ENCODE data around the gene NSMF. TPM values are rescaled to one million over a fixed set of nuclear protein-coding genes. Genes with fewer than 3 reads are reported as not detected.
A peak's percentile ranks its signal among the peaks of the same experiment; 100 is the strongest.

NSMF gene
- total and polyA plus RNA-seq, 2 of the 8 experiments (the other 6 are each of a cell fraction or from before 2014, with no cell fraction given) = 56.7 to 65.1 TPM

DNA sequence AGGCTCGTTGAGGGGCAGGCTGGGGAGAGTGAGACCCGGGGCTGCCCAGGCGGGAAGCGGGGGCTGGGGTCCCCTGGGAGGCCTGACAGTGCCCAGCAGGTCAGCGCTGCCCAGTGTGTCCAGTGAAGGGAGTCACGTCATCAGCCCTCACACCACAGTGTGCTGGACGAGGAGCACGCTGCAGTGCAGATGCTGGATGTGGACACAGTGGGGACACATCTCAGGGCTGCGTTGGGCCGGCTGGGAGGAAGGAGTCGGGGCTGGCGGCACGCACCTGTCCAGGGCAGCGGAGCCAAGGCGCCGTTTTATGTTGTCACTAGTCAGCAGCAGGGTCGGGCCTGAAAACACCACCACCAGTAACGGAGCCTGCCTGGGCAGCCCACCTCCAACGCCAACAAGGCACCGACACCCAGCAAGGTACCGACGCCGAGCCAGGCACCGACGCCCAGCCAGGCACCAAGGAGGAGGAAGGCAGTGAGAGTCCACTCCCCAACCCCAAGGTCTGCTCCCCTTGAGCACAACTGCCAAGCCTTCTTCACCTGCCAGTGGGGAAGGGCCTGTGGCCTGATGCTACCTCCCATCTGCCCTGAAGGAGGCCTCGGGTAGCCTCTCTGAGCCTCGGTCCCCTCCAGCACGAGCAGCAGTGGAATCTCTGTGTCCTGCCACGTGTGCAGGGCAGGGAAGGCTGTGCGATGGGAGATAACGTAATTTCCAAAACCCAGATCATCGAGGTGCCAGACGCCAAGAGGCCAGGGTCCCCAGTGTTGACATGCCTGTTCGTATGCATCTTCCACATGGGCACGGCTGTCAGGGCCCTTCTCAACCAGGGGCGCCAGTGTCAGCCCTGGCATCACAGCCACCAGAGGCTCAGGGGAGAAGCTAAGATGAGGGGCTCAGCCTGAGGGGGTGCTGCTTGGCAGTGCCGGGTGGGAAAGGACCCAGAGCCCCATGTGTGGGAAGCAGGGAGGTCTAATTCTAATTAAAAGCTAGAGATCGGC lies 21.9 kb upstream of the NSMF start:
- no peaks in the 10 kb centered on the region for H3K79me1 ChIP-seq (ENCODE audit: low read depth, low read length)
- H2BK20ac ChIP-seq (ENCODE audit: low read length) = no peak overlapping the region
- no peak overlapping the region for H4K91ac ChIP-seq (replicated peaks; ENCODE audit: insufficient read length, low read length)
- no peak overlapping the region for H2BK15ac ChIP-seq (ENCODE audit: low read length)
- H3K14ac ChIP-seq (ENCODE audit: insufficient read length) = no peak overlapping the region
- H3K27me3 ChIP-seq (replicated peaks in 1 of 4; ENCODE audit: control insufficient read depth in 3 of 4, extremely low read depth in 1 of 4, insufficient read depth in 3 of 4, low read length in 3 of 4) = no peaks in the 10 kb centered on the region; a peak in 1 of 7 replicates
- DNase-seq (ENCODE audit: low read depth in 1 of 2, low spot score in 2 of 2) = no peak
- no peaks in the 10 kb centered on the region for H4K20me1 ChIP-seq (replicated peaks in 1 of 2; ENCODE audit: control insufficient read depth in 1 of 2, insufficient read depth in 2 of 2, low read length in 2 of 2)
- H3K23ac ChIP-seq (ENCODE audit: insufficient read length) = no peak overlapping the region
- H2AK5ac ChIP-seq (ENCODE audit: low read depth, low read length) = no peak overlapping the region; the same call in 1 of the 2 replicates
- H3K9me3 ChIP-seq (ENCODE audit: insufficient read depth in 2 of 2, low read depth in 1 of 2, low read length in 1 of 2) = peaks cover 0 to 4% of the 10 kb centered on the region in 2 experiments; a peak in 1 of 4 replicates
- H3K9ac ChIP-seq (replicated peaks in 1 of 4; ENCODE audit: extremely low read depth in 1 of 4, low read depth in 3 of 4, low read length in 3 of 4) = no peak overlapping the region
- H4K8ac ChIP-seq (ENCODE audit: extremely low read depth, insufficient read depth, low read length) = no peak overlapping the region; the same call in none of the 2 replicates
- H3K18ac ChIP-seq (ENCODE audit: extremely low read depth, low read length) = no peak overlapping the region; the same call in 1 of the 2 replicates
- ChIA-PET POLR2A (ENCODE audit: partially characterized antibody) (no interaction called here), CTCF (ENCODE audit: partially characterized antibody) (interaction anchor here (1.0 to 1.3 kb wide), 2 partner anchors 30 to 58 kb away, joined by 3 to 4 read pairs; partner anchors contain the start of genes EXD3 and NOXA1)
- no peaks in the 10 kb centered on the region for H3K23me2 ChIP-seq (ENCODE audit: low read depth, low read length)
- WGBS, 2 experiments (ENCODE audit: extremely low coverage in 1 of 2, insufficient coverage in 1 of 2, insufficient read length in 1 of 2, insufficient replicate concordance in 2 of 2, low coverage in 1 of 2, low lambda C conversion rate in 2 of 2, missing lambda C conversion rate in 1 of 2) = 91% methylated on average over 34 of the region's 38 CpGs; no CpG with 5 or more reads in 1 of the 2 experiments
- H2BK120ac ChIP-seq (replicated peaks; ENCODE audit: low read depth, low read length) = no peak overlapping the region
- H3K27ac ChIP-seq (ENCODE audit: low read depth, low read length) = no peak overlapping the region
- H3K36me3 ChIP-seq (ENCODE audit: control insufficient read depth in 2 of 4, insufficient read depth in 4 of 4, low read length in 3 of 4) = no peaks in the 10 kb centered on the region
- H2AFZ ChIP-seq (ENCODE audit: low read length) = no peak overlapping the region
- H3K4me1 ChIP-seq (replicated peaks in 1 of 4; ENCODE audit: control insufficient read depth in 3 of 4, insufficient read depth in 4 of 4, low read length in 3 of 4) = no peaks in the 10 kb centered on the region; a peak in 2 of 7 replicates
- no peak overlapping the region for H3K4ac ChIP-seq (replicated peaks; ENCODE audit: insufficient read length, low read depth, low read length)
- H3K56ac ChIP-seq (replicated peaks; ENCODE audit: insufficient read length, low read depth, low read length) = no peak overlapping the region
- H2BK5ac ChIP-seq (ENCODE audit: low read depth, low read length) = peak overlapping the region; percentile 52; the same call in 1 of the 2 replicates
- no peak for FAIRE-seq
- H3K79me2 ChIP-seq (ENCODE audit: control insufficient read depth in 1 of 2, insufficient read depth in 2 of 2, low read length in 2 of 2) = no peaks in the 10 kb centered on the region
- H2BK12ac ChIP-seq (ENCODE audit: low read depth, low read length) = no peak overlapping the region
- H3K4me3 ChIP-seq (ENCODE audit: extremely low read depth in 1 of 4, insufficient read depth in 2 of 4, low read depth in 3 of 4, low read length in 4 of 4) = no peak overlapping the region
- no peak overlapping the region for H4K5ac ChIP-seq (ENCODE audit: insufficient read length, low read depth, low read length)
- no peak overlapping the region for H3K4me2 ChIP-seq (ENCODE audit: insufficient read depth in 1 of 2, low read depth in 2 of 2, low read length in 2 of 2)
- no peak for TF ChIP-seq HDAC2 (IDR thresholded peaks at IDR 0.05; ENCODE audit: borderline replicate concordance in 1 of 2, low read depth in 2 of 2, low read length in 2 of 2)
- no peak for TF ChIP-seq SIX5 (IDR thresholded peaks at IDR 0.05; ENCODE audit: low read depth, low read length)

All from H1 (cell line).